SU-DHL-6 (cell line): Measurements from ENCODE around the gene ADH1B.
"Not testable (repeated sequence)": the region's sequence is repeated elsewhere in the genome, so short reads cannot be mapped to it uniquely, and the experiment has no call there.

ENCODE experiments used
- H2AFZ ChIP-seq: fragments of 200-600 bp; sonication (generic); 2 replicates; pipeline ENCODE4 v1.6.1; 2014; ENCODE audit warnings: low read depth, mild to moderate bottlenecking, moderate library complexity, mixed read lengths, antibody characterized with exemption, low read length; ENCODE audit not compliant: severe bottlenecking
- H3F3A ChIP-seq: fragments of 200-600 bp; shearing (Covaris generic); 2 replicates; pipeline ENCODE4 v1.6.0; 2016; ENCODE audit warnings: antibody characterized with exemption, mild to moderate bottlenecking; ENCODE audit not compliant: insufficient read depth
- H3K27ac ChIP-seq: fragments of 200-600 bp; sonication (generic); 2 replicates; pipeline ENCODE4 v1.5.1; 2016; ENCODE audit warnings: low read depth, mild to moderate bottlenecking, low read length, moderate library complexity, mixed read lengths
- H3K27me3 ChIP-seq: fragments of 200-600 bp; sonication (generic), shearing (Covaris generic); 2 replicates; pipeline ENCODE4 v1.6.0; 2014; ENCODE audit warnings: mild to moderate bottlenecking, low read length
- H3K36me3 ChIP-seq: fragments of 200-600 bp; sonication (generic); 2 replicates; pipeline ENCODE4 v1.6.1; 2014; ENCODE audit warnings: mild to moderate bottlenecking, low read length, mixed read lengths
- H3K4me2 ChIP-seq: fragments of 300-600, 200-600 bp; shearing (Covaris generic), sonication (generic); 2 replicates; pipeline ENCODE4 v1.6.0; 2014; ENCODE audit warnings: low read length, low read depth, mild to moderate bottlenecking; ENCODE audit not compliant: poor library complexity, severe bottlenecking
- H3K4me3 ChIP-seq: fragments of 200-600 bp; sonication (generic); 2 replicates; pipeline ENCODE4 v1.5.1; 2014; ENCODE audit warnings: antibody characterized with exemption, low read length, mild to moderate bottlenecking, mixed read lengths; ENCODE audit not compliant: insufficient read depth, poor library complexity, severe bottlenecking
- H3K79me2 ChIP-seq: fragments of 200-600 bp; sonication (generic); 2 replicates; pipeline ENCODE4 v1.6.1; 2014; ENCODE audit warnings: mild to moderate bottlenecking, low read length, moderate library complexity; ENCODE audit not compliant: insufficient read depth
- H3K9ac ChIP-seq: fragments of 200-600 bp; sonication (generic); 2 replicates; pipeline ENCODE4 v1.7.0; 2014; ENCODE audit warnings: mild to moderate bottlenecking, low read length
- H3K9me2 ChIP-seq: fragments of 200-600 bp; sonication (generic); replicated peaks from 2 replicates; pipeline ENCODE4 v1.6.1; 2014; ENCODE audit warnings: low read length; ENCODE audit not compliant: insufficient read depth
- H3K9me3 ChIP-seq: fragments of 200-600 bp; sonication (generic); 2 replicates; pipeline ENCODE4 v1.6.1; 2014; ENCODE audit warnings: low read length, mixed read lengths; ENCODE audit not compliant: insufficient read depth
- H4K20me1 ChIP-seq: fragments of 200-600 bp; sonication (generic); 2 replicates; pipeline ENCODE4 v1.6.1; 2014; ENCODE audit warnings: low read depth, mild to moderate bottlenecking, antibody characterized with exemption, low read length, moderate library complexity, mixed read lengths
- EZH2phosphoT487 ChIP-seq: fragments of 200-600 bp; sonication (generic), shearing (Covaris generic); conservative IDR thresholded peaks from 2 replicates; pipeline ENCODE4 v1.6.1; 2018; ENCODE audit warnings: mild to moderate bottlenecking, antibody characterized with exemption, low read length, moderate library complexity, mixed read lengths
- TF ChIP-seq, protein P1 (sequence below): fragments of 200-600 bp; sonication (generic); IDR thresholded peaks from one replicate; pipeline ENCODE4 v1.5.1; 2017; ENCODE audit warnings: antibody characterized with exemption, mild to moderate bottlenecking, low read length, moderate library complexity; ENCODE audit not compliant: insufficient read depth, poor library complexity, severe bottlenecking

ADH1B gene

DNA sequence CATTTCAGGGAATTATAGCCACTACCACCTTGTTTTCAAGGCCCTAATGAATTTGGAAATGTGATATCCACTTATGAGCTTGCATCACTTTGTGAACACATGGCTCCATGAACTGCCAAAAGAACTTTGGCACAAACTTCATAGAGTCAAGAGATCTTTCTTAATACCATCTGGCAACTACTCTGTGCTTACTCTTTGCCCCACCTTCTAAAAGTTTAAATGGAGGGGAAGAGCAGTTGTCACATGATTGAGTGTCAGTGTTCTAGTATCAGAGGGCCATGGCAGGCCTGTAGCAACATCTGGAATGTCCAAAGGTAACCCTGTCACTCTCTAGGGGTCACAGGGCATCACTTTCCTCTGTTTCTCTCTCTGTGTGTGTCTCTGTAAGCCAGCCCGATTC is 2.6 kb upstream of the ADH1B start:
- TF ChIP-seq, protein P1, sequence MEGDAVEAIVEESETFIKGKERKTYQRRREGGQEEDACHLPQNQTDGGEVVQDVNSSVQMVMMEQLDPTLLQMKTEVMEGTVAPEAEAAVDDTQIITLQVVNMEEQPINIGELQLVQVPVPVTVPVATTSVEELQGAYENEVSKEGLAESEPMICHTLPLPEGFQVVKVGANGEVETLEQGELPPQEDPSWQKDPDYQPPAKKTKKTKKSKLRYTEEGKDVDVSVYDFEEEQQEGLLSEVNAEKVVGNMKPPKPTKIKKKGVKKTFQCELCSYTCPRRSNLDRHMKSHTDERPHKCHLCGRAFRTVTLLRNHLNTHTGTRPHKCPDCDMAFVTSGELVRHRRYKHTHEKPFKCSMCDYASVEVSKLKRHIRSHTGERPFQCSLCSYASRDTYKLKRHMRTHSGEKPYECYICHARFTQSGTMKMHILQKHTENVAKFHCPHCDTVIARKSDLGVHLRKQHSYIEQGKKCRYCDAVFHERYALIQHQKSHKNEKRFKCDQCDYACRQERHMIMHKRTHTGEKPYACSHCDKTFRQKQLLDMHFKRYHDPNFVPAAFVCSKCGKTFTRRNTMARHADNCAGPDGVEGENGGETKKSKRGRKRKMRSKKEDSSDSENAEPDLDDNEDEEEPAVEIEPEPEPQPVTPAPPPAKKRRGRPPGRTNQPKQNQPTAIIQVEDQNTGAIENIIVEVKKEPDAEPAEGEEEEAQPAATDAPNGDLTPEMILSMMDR, result no peak
- TF ChIP-seq EZH2phosphoT487, result no peak
- no peaks in the 10 kb centered on the region for H3K9me2 ChIP-seq
- no peaks in the 10 kb centered on the region for H3F3A ChIP-seq
- no peak overlapping the region for H3K27ac ChIP-seq
- no peaks in the 10 kb centered on the region for H4K20me1 ChIP-seq
- H3K36me3 ChIP-seq, result no peaks in the 10 kb centered on the region
- no peak overlapping the region for H3K4me2 ChIP-seq
- H3K9me3 ChIP-seq, result no peaks in the 10 kb centered on the region
- no peaks in the 10 kb centered on the region for H3K79me2 ChIP-seq
- no peak overlapping the region for H3K9ac ChIP-seq
- H3K4me3 ChIP-seq, result no peak overlapping the region
- H2AFZ ChIP-seq, result no peak overlapping the region
- H3K27me3 ChIP-seq, result no peaks in the 10 kb centered on the region

DNA sequence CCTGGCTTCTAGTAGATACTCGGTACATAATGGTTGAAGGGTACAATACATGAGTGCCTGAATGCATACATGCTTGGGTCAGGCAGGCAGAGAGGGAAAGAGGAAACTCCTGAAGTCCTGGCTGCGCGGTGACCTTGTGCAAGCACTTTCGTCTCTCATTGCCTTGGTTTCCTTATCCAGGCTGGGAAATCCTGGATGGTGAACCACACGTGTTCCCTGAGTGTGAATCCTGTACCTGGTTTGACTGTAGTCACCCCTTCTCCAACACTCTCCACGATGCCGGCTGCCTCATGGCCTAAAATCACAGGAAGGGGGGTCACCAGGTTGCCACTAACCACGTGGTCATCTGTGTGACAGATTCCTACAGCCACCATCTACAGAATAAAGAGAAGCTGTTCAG is 3.4 kb downstream of the ADH1B start:
- not testable (repeated sequence) for H3K27me3 ChIP-seq, H3K79me2 ChIP-seq, H3K9me3 ChIP-seq, H2AFZ ChIP-seq, H3K9me2 ChIP-seq, H3K27ac ChIP-seq, H3K36me3 ChIP-seq, H3K9ac ChIP-seq, H3K4me2 ChIP-seq, H3F3A ChIP-seq, H4K20me1 ChIP-seq, H3K4me3 ChIP-seq

DNA sequence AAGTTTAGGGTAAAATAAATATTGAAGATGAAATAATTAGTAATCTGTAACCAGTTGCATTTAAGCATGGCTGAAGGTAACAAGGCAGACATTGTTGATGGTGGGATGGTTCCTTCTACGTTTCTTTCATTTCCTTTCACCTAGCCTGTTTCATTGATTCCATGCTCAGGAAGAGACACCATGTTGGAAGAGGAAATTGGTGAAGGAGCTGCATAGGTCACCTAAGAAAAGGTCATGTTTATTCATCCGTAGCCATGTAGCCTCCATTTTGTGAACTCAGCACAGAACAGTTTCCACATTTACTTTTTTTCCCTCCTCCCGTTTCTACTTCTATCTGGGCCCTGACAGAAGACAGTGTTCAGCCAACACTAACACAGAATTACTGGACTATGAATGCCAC is 3.8 kb downstream of the ADH1B start:
- H3K27me3 ChIP-seq, result no peaks in the 10 kb centered on the region
- no peak overlapping the region for H3K9ac ChIP-seq
- H3F3A ChIP-seq, result no peaks in the 10 kb centered on the region
- TF ChIP-seq, protein P1, result no peak
- no peak for TF ChIP-seq EZH2phosphoT487
- H2AFZ ChIP-seq, result no peak overlapping the region
- no peak overlapping the region for H3K4me3 ChIP-seq
- no peak overlapping the region for H3K4me2 ChIP-seq
- H3K27ac ChIP-seq, result no peak overlapping the region
- no peaks in the 10 kb centered on the region for H3K9me2 ChIP-seq
- no peaks in the 10 kb centered on the region for H3K79me2 ChIP-seq
- H4K20me1 ChIP-seq, result no peaks in the 10 kb centered on the region
- H3K9me3 ChIP-seq, result no peaks in the 10 kb centered on the region
- no peaks in the 10 kb centered on the region for H3K36me3 ChIP-seq

DNA sequence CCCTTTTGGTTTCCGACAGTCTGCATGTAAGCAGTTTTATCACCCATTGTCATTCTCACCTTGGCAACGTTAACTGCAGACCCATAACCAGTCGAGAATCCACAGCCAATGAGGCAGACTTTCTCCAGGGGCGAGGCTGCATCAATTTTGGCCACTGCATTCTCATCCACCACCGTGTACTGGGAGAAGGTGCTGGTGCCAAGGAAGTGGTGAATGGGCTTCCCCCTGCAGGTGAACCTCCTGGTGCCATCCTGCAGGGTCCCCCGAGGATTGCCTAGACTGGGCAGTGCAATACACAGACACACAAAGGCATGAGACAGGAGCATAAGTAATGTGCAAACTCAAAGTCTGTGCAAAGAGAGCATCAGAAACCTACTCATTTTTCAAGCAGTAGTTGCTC is 5.4 kb downstream of the ADH1B start:
- H3K9me2 ChIP-seq, result no peaks in the 10 kb centered on the region
- H3K36me3 ChIP-seq, result no peaks in the 10 kb centered on the region
- no peaks in the 10 kb centered on the region for H3K9me3 ChIP-seq
- H3K4me3 ChIP-seq, result no peak overlapping the region
- no peaks in the 10 kb centered on the region for H3K79me2 ChIP-seq
- no peak overlapping the region for H3K27ac ChIP-seq
- H3F3A ChIP-seq, result no peaks in the 10 kb centered on the region
- H4K20me1 ChIP-seq, result no peaks in the 10 kb centered on the region
- no peak overlapping the region for H3K4me2 ChIP-seq
- H2AFZ ChIP-seq, result no peak overlapping the region
- H3K27me3 ChIP-seq, result no peaks in the 10 kb centered on the region
- H3K9ac ChIP-seq, result no peak overlapping the region
- TF ChIP-seq EZH2phosphoT487, result no peak
- TF ChIP-seq, protein P1, result no peak
